ENCODE measurements around the gene ZNF641.

The ZNF641 gene

DNA sequence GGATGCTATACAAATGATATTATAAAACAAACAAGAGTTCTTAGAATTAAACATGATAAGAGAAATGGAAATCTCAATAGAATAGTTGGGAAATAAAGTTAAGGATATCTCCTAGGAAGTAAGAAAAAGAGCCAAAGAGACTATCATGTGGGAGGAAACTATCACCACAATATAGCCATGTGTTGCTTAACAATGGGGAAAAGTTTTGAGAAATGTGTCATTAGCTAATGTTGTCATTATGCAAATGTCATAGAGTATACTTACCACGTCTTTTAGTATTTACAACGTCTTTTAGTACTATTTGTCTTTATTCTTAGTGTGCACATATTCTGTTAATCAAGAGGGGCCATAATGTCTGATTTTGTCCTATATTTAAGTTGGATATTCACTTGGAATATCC, 58.7 kb downstream of the ZNF641 start:
- TF ChIP-seq, protein P1, sequence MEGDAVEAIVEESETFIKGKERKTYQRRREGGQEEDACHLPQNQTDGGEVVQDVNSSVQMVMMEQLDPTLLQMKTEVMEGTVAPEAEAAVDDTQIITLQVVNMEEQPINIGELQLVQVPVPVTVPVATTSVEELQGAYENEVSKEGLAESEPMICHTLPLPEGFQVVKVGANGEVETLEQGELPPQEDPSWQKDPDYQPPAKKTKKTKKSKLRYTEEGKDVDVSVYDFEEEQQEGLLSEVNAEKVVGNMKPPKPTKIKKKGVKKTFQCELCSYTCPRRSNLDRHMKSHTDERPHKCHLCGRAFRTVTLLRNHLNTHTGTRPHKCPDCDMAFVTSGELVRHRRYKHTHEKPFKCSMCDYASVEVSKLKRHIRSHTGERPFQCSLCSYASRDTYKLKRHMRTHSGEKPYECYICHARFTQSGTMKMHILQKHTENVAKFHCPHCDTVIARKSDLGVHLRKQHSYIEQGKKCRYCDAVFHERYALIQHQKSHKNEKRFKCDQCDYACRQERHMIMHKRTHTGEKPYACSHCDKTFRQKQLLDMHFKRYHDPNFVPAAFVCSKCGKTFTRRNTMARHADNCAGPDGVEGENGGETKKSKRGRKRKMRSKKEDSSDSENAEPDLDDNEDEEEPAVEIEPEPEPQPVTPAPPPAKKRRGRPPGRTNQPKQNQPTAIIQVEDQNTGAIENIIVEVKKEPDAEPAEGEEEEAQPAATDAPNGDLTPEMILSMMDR (IDR thresholded peaks at IDR 0.05; ENCODE audit: insufficient read depth, low read depth, low read length, missing control alignments) = no peak
- no peak overlapping the region for H3K4me3 ChIP-seq (ENCODE audit: low read depth, low read length)
- no peak for DNase-seq (ENCODE audit: low read depth)

DNA sequence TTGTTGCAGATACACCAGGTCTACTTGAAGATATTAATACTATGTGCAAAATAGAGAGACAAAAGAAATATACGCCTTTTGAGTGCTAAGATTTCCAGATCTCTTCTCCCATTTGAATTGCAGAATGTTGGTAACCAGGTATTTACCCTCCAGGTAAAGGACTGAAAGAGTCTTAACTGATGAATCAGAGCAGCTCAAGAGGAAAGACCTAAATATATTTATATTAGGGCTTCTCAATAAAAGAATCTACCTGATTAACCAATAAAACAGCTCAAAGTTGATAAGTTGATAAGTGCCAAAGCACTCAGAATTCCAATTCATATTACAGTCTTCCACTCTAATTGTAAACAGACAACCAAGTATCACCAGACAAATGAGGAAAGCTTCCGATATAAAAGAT, 59.2 kb downstream of the ZNF641 start:
- TF ChIP-seq, protein P1 (IDR thresholded peaks at IDR 0.05; ENCODE audit: insufficient read depth, low read depth, low read length, missing control alignments) = no peak
- DNase-seq (ENCODE audit: low read depth) = no peak
- no peak overlapping the region for H3K4me3 ChIP-seq (ENCODE audit: low read depth, low read length)

DNA sequence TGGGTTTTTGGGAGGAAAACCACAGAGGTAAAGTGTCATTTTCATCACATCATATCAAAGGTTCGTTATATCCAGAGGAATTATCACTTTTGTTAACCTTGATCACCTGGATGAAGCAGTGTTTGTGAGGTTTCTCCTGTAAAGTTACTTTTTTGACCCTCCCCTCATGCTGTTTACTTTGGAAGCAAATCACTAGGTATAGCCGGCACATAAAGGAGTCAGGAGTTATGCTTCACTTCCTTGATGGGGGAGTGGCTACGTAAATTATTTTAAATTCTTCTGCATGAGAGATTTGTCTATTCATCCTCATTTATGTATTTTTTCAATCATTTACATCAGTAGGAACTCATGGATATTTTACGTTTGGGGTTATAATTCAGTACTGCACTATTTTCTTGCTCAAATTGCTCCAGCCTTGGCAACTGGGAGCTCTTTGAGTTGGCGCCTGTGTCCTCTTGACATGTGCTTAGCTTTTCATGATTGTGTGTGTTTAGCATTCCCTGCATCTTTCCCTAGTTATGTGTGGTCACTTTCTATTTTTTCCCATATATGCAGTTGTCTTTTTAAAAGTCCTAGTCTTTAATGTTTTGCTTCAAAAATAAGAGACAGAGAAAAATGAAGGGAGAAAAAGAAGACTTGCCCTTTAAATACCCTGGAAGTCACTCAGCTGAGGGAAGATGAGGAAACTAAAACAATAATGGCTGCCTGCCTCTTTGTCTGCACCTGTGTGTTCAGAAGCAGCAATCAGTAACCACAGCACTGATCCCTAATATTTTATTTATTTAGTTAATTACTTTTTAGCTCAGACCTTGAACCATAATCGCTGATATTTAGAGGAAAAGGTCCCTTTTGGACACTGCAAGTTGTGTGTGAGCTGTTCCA, 62.1 kb downstream of the ZNF641 start:
- no peak for DNase-seq (ENCODE audit: low read depth)
- H3K4me3 ChIP-seq (ENCODE audit: low read depth, low read length) = no peak overlapping the region
- TF ChIP-seq, protein P1 (IDR thresholded peaks at IDR 0.05; ENCODE audit: insufficient read depth, low read depth, low read length, missing control alignments) = no peak

Measured in GM12865 (cell line).